Choroid plexus epithelial cell (primary cell): ENCODE measurements around the gene ANAPC13.

Experiments
- DNase-seq: peaks from one replicate; pipeline ENCODE4 v3.0.0-alpha.2; 2010; ENCODE audit warnings: low read depth
- H3K4me3 ChIP-seq: 2 replicates; pipeline ENCODE4 v1.5.1; 2011; ENCODE audit warnings: low read depth, mild to moderate bottlenecking, control low read depth, low read length, moderate library complexity
- TF ChIP-seq, protein P1 (sequence below): conservative IDR thresholded peaks from 2 replicates; pipeline ENCODE4 v1.5.1; 2011; ENCODE audit warnings: low read depth, mild to moderate bottlenecking, control low read depth, inconsistent platforms, low read length, moderate library complexity

Gene ANAPC13

DNA sequence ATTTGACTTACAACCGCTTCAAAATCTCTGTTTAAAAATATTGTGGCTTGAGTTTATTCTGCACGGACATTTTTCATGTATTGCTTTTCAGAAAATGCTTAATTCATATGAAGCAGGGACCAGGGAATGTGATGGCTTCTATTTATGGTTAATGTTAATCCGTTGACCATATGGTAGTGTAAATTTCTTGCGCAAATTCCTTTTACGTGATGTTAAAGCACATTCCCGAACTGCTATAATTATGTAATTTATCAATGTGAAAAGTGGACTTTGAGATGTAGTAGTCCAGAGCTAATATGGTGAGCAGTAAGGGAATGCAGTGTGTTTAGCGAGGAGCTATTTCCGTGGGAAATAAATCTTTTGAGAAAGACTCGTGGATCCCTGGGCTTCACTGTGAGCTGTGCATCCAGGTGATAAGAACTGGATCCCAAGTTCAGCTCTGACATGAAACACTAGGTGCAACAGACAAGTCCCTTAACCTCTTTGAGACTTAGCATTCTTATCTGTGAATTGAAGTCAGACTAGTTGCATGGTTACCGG lies 27.3 kb downstream of the ANAPC13 start:
- TF ChIP-seq, protein P1, sequence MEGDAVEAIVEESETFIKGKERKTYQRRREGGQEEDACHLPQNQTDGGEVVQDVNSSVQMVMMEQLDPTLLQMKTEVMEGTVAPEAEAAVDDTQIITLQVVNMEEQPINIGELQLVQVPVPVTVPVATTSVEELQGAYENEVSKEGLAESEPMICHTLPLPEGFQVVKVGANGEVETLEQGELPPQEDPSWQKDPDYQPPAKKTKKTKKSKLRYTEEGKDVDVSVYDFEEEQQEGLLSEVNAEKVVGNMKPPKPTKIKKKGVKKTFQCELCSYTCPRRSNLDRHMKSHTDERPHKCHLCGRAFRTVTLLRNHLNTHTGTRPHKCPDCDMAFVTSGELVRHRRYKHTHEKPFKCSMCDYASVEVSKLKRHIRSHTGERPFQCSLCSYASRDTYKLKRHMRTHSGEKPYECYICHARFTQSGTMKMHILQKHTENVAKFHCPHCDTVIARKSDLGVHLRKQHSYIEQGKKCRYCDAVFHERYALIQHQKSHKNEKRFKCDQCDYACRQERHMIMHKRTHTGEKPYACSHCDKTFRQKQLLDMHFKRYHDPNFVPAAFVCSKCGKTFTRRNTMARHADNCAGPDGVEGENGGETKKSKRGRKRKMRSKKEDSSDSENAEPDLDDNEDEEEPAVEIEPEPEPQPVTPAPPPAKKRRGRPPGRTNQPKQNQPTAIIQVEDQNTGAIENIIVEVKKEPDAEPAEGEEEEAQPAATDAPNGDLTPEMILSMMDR: no peak
- no peak for DNase-seq
- no peak overlapping the region for H3K4me3 ChIP-seq

DNA sequence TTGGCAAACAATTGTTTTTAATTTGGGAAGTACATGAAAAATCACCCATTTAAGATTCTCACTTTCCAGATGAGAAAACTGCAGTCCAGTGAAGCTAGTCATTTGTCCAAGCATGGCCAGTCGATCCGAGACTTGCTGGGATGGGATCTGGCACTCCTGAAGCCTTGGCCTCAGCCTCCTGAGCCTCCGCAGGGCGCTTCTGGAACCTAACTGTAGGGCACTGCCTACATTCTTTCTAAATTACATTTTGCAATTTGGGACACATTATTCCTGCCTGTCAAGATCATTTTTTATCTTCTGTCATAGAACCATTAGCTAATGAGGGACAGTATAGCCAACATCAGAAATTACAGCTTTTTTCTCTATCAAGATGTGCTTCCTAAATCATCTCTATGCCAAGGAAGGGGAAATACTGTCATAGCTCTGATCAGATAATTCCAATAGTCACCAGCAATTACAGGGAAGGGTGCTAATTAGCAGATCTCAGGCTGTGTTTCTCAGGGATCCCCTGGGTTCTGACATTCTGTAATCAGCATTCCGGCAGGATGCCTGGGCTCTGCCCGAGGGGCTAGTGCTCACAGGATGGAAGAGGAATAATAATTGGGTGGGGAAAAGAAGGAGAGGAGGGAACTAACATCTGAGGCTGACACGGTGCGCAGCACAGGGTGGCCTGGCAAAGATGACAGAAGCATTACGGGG lies 28.3 kb downstream of the ANAPC13 start:
- no peak overlapping the region for H3K4me3 ChIP-seq
- DNase-seq: no peak
- TF ChIP-seq, protein P1: no peak

GRCh38 chr3:134453631-134454030 lies 32.2 kb downstream of the ANAPC13 start:
- DNase-seq: peak; percentile 38
- H3K4me3 ChIP-seq: no peak overlapping the region
- TF ChIP-seq, protein P1: peak; percentile 46

DNA sequence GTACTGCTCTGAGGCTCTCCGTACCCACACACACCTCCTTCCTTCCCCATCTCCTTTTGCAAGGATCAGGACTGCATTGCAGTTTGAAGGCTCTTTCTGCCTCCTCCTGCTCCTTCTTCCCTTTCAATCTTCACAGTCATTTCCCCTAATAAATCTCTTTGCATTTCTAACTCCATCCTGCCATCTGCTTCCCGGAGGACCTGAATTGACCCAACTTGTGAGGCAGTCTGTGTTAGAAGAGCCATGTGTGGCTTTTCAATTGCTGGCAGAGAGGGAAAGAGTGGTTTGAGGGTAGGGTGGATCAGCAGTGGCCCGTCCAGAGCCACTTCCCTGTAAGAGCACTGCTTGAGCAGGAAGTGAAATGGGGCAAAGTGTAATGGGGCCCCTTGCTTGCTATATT lies 35.8 kb downstream of the ANAPC13 start:
- TF ChIP-seq, protein P1: no peak
- H3K4me3 ChIP-seq: no peak overlapping the region
- no peak for DNase-seq

DNA sequence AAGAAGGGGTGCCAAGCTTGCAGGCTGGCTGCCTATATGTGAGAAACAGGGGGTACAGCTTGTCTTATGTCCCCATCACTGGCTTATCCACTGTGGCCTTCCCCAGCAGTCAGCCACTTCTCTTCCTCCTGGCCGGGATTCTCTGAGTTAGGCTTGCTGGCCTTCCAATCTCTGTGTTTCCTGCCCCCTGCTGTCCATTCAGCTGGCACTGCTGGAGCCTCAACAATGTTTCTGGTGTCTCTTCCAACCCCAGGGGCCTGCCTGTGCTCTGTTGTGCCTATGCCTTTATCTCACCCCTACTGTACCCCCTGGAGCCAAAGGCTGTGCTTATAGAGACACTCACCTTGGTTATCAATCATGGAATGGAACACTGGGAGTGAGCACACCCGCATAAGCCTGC lies 36.5 kb downstream of the ANAPC13 start:
- H3K4me3 ChIP-seq: no peak overlapping the region
- TF ChIP-seq, protein P1: peak; percentile 72
- peak; percentile 72 for DNase-seq

GRCh38 chr3:134448664-134449063 lies 37.1 kb downstream of the ANAPC13 start:
- TF ChIP-seq, protein P1: no peak
- DNase-seq: no peak
- no peak overlapping the region for H3K4me3 ChIP-seq

DNA sequence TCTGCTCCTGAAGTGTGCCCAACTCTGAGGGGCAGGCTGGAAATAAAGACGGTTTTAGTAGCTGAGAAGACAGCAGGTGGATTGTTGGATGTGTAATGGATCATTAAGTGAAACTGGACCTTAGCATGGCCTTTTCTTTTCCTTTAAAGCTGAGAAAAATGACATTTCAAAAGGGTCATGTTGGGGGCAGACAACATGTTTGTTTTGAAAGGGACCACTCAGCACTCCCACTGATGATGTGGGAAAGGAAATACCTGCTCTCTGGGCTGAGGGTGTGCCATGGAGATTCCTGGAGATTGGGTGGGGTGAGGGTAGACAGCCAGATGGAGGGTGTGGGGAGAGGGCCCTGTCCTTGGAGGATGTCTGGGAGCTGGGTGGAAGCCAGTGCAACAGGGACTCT lies 38.4 kb downstream of the ANAPC13 start:
- TF ChIP-seq, protein P1: no peak
- no peak overlapping the region for H3K4me3 ChIP-seq
- DNase-seq: no peak
